ENCODE data around the gene ZNF75A. TPM values are rescaled to one million over a fixed set of nuclear protein-coding genes. Genes with fewer than 3 reads are reported as not detected.

The ZNF75A gene
- polyA plus RNA-seq, 4 donors = 39.4 to 57.7 (median 50.7) TPM

DNA sequence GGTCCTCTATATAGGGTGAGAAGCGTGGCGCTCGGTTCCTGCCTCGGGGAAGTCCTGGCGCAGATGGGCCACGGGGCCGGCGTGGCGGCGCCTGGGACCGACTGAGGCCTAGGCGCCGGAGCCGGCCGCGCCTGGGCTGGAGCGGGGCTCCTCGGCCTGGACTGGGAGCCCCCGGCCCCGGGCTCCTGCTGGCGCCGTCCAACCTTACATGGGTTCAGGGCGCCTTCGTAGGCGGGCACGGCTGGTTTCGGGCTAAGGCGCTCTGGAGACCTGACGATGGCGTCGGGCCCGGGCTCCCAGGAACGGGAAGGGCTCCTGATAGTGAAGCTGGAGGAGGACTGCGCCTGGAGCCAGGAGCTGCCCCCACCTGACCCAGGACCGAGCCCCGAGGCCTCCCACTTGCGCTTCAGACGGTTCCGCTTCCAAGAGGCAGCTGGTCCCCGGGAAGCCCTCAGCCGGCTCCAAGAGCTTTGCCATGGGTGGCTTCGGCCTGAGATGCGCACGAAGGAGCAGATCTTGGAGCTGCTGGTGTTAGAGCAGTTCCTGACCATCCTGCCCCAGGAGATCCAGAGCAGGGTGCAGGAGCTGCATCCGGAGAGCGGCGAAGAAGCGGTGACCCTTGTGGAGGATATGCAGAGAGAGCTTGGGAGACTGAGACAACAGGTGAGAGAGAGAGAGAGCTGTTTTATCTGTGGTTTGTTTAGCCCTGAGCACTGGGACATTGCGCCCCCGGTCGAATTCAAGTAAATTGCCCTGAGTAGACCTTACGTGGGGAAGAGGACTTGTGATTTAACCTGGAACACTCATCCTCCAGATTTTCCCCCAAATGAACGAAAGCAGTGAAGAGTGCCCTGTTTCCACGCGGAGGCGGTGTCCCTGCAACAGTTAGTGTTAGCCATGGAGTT, 21.5 kb upstream of the ZNF75A start:
- DNase-seq (ENCODE audit: low read depth in 4 of 4, low spot score in 3 of 4) = no peak

DNA sequence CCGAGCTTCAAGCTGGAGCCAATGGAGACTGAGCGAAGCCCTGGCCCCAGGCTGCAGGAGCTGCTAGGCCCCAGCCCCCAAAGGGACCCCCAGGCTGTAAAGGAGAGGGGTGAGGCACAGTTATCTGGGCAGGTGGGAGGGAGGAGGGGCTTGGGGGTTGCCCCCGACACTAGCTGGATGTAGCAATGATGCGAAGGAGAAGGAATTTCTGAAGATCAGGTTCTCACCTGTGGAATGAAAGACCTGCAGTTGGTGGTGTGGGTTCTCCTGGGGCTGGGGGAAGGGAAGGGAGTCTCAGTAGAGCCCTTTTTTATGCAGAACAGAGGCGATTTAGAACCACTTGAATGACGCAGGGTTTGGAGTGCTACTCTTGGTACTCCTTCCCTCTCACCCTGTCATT, 20.2 kb upstream of the ZNF75A start:
- no peak for DNase-seq (ENCODE audit: low read depth in 4 of 4, low spot score in 3 of 4)

GRCh38 chr16:3289998-3290673, 15.2 kb upstream of the ZNF75A start:
- no peak for DNase-seq (ENCODE audit: low read depth in 4 of 4, low spot score in 3 of 4)

DNA sequence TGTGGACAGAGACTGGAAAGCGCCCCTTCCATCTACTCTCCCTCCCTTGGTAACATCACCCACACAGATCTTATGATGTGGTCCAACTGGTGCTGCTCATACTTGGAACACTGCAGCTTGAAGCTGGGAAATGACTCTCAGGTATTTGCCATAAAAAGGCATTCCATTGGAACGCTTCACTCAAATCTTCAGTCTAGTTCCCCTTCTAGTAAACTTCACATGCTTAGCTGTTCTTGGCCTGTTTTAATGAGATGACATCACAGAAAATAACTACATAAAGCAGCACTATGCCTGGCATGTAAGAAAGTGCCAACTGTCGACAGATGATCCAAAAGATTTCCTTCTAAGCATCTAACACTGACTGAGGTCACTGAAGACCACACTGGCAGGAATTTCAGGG, 12.7 kb upstream of the ZNF75A start:
- DNase-seq (ENCODE audit: low read depth in 4 of 4, low spot score in 3 of 4) = no peak

DNA sequence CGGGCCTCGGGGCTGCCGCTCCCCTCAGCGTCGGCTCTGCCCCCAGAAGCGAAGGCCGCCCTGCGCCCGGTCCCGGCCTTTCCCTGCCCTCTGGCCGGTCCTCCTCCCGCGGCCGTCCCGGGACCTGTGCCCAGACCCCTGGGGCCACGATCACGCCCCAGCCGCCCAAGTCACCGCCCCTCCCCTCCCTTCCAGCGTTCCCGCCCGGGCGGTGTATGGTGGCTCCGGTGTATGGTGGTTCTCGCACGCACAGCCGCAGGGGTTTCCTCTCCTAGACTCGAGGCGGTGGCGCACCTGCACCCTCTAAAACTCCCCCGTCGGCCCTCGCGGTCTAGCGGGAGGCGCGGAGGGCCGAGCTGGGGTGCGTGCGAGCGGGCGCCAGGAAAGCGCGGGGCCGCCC, 10.1 kb upstream of the ZNF75A start:
- DNase-seq (ENCODE audit: low read depth in 4 of 4, low spot score in 3 of 4) = no peak

DNA sequence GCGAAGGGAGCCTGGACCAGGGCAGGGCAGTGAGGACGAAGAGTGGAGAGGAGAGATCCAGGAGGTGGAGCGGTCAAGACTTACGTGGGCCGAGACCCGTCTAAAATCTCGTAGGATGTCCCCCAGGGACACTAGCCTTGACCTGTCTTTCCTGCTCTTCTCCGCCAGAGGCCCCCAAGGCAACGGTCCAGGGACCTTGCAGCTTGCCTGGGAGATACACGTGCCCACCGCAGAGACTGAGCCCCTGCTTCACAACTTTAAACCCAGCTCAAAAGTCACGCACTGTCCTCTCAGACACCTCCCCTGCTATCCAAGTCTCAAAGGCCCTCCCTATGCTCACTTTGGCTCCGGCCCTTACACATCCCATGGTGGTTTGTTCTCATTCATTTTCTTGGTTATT, 9.5 kb upstream of the ZNF75A start:
- DNase-seq (ENCODE audit: low read depth in 4 of 4, low spot score in 3 of 4) = no peak

DNA sequence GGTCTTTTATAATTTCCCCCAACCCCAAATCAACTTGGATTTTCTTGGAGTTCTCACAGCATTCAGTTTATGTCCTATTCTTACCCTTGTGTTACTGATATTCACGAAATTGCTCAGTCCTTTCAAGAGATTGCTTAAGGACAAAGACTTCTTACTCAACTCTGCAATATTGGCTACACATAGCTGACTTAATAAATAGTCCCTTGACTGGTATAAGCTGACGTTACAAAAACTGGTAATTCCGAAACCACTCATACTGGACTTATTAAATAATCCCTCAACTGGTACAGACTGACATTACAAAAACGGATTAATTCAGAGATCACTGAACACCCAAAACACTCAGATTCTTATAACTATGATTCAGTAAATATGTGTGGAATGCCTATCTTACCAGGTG, 927 bp upstream of the ZNF75A start:
- DNase-seq (ENCODE audit: low read depth in 4 of 4, low spot score in 3 of 4) = no peak

GRCh38 chr16:3306078-3306477, 781 bp downstream of the ZNF75A start:
- DNase-seq (ENCODE audit: low read depth in 4 of 4, low spot score in 3 of 4) = no peak

GRCh38 chr16:3311496-3311895, 6.2 kb downstream of the ZNF75A start:
- DNase-seq (ENCODE audit: low read depth in 4 of 4, low spot score in 3 of 4) = no peak

DNA sequence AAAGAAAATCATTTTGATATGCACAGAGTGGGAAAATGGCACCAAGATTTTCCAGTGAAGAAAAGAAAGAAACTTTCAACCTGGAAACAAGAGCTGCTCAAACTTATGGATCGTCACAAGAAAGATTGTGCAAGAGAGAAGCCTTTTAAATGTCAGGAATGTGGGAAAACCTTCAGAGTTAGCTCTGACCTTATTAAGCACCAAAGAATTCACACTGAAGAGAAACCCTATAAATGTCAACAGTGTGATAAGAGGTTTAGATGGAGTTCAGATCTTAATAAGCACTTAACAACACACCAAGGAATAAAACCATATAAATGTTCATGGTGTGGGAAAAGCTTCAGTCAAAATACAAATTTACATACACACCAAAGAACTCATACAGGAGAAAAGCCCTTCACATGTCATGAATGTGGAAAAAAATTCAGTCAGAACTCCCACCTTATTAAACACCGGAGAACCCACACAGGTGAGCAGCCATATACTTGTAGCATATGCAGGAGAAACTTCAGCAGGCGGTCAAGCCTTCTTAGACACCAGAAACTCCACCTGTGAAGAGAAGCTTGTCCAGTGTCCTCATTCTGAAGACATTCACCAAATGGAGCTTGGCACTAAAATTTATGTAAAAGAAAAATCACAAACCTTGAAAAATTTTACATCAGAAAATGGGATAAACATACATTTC, 12.2 kb downstream of the ZNF75A start:
- DNase-seq (ENCODE audit: low read depth in 4 of 4, low spot score in 3 of 4) = no peak

DNA sequence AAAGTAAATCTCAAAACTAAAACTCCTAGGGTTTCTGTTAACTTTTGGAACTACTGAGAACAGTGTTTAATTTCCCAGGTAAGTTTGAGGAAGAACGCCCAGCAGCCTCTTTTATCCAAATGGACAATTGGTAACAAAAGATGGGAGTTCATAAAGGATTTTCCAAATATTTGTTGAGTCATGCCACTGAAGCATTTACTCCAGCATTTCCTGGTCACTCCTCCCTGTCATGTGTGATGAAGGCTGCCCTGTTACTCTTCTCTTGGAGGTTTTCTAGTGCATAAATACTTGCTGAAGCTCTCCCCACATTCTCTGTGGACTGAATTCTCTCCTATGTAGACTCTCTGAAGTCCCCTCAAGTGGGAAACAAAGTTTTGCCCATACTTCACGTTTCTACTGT, 16.5 kb downstream of the ZNF75A start:
- no peak for DNase-seq (ENCODE audit: low read depth in 4 of 4, low spot score in 3 of 4)

DNA sequence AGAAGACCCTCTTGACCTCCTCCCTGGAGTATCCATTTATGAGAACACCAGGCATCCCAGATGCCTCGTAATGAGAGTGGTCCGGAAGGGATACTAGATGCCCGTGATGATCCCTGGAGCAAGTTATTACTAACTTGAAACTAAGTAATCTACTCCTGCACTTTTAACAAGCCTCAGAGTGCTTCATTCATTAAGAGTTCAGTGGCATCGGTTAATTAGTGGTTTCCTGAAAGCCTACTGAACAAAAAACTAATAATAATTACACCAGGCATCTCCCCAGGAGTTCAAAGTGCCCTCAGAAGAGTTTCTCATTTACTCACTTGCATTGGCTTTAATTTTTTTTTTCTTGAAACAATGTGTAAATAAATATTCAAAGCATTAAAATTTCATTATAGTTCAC, 22.2 kb downstream of the ZNF75A start:
- no peak for DNase-seq (ENCODE audit: low read depth in 4 of 4, low spot score in 3 of 4)

DNA sequence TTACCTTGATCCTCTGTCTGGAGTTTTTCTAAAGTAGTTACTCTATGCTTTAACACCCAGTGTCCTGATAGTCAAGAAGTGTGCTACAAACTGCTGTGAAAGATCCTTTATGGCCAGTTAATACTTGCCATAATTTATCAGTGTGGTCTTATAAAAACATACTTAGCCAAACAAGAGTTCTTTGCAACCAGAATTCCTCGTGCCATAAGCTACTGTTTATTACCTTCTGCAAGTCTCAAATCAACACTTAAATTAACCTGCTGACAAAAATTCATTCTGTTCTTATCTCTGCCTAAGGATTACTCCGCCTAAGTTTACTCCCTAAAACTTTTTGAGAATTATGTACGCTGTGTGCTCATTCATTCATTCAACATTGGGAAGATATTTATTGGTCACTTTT, 22.8 kb downstream of the ZNF75A start:
- no peak for DNase-seq (ENCODE audit: low read depth in 4 of 4, low spot score in 3 of 4)

GRCh38 chr16:3328643-3329042, 23.3 kb downstream of the ZNF75A start:
- no peak for DNase-seq (ENCODE audit: low read depth in 4 of 4, low spot score in 3 of 4)

- DNase-seq (ENCODE audit: low read depth in 4 of 4, low spot score in 3 of 4) = no peak
These were observed 40.7 kb downstream of the ZNF75A start for GRCh38 chr16:3346041-3346440.

DNA sequence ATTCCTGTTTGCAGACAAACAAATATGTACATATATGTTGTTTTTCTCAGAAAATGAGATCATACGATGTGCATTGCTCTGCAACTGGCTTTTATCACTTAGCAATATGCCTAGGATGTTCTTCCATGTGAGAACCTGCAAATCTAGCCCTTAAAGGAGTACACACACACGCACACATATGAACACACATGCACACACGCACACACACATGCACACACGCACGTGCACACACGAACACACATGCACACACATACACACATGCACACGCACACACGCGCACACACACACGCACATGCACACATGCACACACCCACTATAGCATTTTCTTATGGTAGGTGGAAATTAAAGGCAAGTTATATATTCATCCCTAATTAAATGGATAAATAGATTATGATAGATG, 42.3 kb downstream of the ZNF75A start:
- no peak for DNase-seq (ENCODE audit: low read depth in 4 of 4, low spot score in 3 of 4)

DNA sequence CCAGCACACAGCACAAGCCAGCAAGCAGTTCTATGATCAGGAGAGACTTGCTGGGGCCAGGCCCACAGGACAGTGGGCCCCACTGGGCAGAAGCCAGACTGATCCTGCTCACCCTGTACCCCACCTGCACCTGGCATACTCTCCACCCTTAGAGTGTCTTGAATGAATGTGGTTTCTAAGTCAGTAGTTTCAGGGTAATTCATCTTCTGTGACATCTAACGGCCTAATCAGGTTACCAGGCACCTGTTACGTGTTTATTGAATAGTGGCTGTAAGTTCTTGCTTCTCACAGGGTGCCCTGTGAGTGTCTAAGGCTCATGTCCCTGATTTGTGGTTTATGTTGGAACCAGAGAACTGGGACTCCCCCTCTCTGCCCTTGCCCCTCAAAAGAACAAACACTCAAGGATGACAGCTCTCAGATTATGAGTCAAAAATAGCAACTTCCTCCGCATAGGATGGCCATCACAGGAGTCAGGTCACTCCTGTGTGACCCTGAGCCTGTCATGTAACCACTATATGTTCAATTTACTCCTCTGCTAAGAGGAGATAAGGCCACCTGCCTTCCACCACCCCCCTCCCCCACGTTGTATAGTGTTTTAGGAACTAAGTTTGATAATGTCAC, 43.4 kb downstream of the ZNF75A start:
- DNase-seq (ENCODE audit: low read depth in 4 of 4, low spot score in 3 of 4) = no peak

GRCh38 chr16:3349175-3349574, 43.9 kb downstream of the ZNF75A start:
- no peak for DNase-seq (ENCODE audit: low read depth in 4 of 4, low spot score in 3 of 4)

DNA sequence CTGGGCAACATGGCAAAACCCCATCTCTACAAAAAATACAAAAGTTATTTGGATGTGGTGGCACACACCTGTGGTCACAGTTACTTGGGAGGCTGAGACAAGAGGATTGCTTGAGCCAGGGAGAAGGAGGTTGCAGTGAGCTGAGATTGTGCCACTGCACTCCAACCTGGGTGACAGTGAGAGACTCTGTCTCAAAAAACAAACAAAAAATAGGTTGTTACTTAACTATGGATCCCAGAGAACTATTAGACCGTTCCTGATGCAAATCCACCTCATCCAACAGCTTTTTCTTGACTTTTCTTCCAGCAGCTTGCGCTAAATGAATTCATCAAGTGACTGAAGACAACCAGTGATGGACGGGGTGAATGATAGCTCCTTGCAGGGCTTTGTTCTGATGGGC, 50.3 kb downstream of the ZNF75A start, which contains the start of gene OR2C1:
TSS of gene OR2C1 (plus strand) at position 301 of the 400 bp plus-strand sequence. CDS start at position 353, 52 bp downstream.
- no peak for DNase-seq (ENCODE audit: low read depth in 4 of 4, low spot score in 3 of 4)

GRCh38 chr16:3356118-3356517, 50.8 kb downstream of the ZNF75A start:
- no peak for DNase-seq (ENCODE audit: low read depth in 4 of 4, low spot score in 3 of 4)

DNA sequence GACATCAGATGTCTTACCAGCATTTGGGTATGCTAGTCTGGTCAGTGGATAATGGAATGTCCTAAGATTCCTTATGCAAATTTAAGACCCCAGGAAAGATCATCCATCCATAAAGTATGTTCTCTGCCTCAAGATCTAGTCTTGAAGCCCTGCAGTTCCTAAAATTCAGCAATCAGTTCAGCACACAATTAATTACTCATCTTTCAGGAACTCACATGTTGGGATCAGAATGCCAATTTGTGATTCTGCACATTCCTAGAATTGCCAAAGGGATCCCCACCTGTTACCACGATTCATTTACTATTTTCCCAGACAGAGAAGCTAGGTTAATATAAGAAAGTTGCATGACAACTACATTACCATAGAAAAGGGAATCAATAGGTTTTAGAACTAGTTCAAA, 53.6 kb downstream of the ZNF75A start:
- no peak for DNase-seq (ENCODE audit: low read depth in 4 of 4, low spot score in 3 of 4)
